ENCODE data around the gene SOS2.

The SOS2 gene

GRCh38 chr14:50093496-50093895, 137.9 kb downstream of the SOS2 start:
- no peak for TF ChIP-seq CTCF (conservative IDR thresholded peaks at IDR 0.05)
- no peak overlapping the region for H3K27ac ChIP-seq

GRCh38 chr14:50092006-50092555, 139.3 kb downstream of the SOS2 start:
- no peak for TF ChIP-seq CTCF (conservative IDR thresholded peaks at IDR 0.05)

GRCh38 chr14:50091240-50091913, 140.0 kb downstream of the SOS2 start:
- H3K27ac ChIP-seq = no peak overlapping the region
- no peak for TF ChIP-seq CTCF (conservative IDR thresholded peaks at IDR 0.05)

More at GRCh38 chr14:50092006-50092555, 139.3 kb downstream of the SOS2 start:
- H3K27ac ChIP-seq = no peak overlapping the region

- no peak overlapping the region for H3K27ac ChIP-seq
- TF ChIP-seq CTCF (conservative IDR thresholded peaks at IDR 0.05) = no peak
Measured at GRCh38 chr14:50089208-50089607, 142.2 kb downstream of the SOS2 start.

DNA sequence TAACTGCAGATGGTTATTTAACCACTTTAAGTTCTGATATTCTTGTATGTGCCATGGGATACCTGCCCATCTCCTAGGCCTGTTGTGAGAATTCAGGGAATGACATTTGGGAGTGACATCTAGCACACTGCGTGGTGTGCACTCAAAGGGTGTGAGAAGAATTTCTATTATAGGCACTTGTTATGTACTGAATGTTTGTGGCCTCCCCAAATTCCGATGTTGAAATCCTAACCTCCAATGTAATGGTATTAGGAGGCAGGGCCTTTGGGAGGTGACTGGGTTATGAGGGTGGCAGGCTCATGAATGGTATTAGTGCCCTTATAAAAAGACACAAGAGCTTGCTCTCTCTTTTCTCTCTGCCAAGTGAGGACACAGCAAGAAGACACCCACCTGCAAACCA, 142.6 kb downstream of the SOS2 start:
- no peak overlapping the region for H3K27ac ChIP-seq
- TF ChIP-seq CTCF (conservative IDR thresholded peaks at IDR 0.05) = no peak

- no peak for TF ChIP-seq CTCF (conservative IDR thresholded peaks at IDR 0.05)
- no peak overlapping the region for H3K27ac ChIP-seq
Measured at GRCh38 chr14:50088117-50088515, 143.3 kb downstream of the SOS2 start.

DNA sequence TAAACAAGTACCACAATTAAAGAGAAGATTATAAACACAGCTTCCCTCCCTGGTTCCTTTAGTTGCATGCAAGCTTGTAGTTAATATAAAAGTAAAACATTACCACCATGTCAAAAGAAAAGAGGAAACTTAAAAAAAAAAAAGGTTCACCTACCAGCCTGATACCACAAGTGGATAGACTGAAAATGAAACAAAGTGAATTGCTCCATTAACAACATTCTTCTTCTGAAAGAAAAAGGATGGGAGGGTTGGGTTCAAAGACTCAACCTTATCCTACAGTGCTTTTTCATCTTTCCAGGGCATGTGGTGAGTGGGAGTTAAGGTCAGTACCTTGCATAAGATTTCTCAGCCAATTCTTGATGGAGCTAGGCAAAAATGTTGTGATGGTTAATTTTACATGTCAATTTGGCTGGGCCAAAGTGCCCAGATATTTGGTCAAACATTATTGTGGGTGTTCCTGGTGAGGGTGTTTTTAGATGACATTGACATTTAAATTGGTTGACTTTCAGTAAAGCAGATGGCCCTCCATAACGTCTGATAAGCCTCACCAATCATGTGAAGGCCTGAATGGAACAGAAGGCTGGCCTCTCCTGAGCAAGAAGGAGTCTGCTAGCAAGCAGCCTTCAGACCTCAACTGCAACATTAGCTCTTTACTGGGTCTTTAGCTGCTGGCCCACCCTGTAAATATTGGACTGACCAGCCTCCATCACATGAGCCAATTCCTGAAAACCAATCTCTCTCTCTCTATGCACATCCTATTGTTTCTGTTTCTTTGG, 143.8 kb downstream of the SOS2 start:
- no peak overlapping the region for H3K27ac ChIP-seq

More for the DNA sequence above, 143.8 kb downstream of the SOS2 start:
- no peak for TF ChIP-seq CTCF (conservative IDR thresholded peaks at IDR 0.05)
